LHCN-M2 (cell line): Measurements from ENCODE around the gene KIF1B. TPM values are rescaled to one million over a fixed set of nuclear protein-coding genes. Genes with fewer than 3 reads are reported as not detected.

Experiments used
- DNase-seq: peaks from one replicate; pipeline ENCODE4 v3.0.0-alpha.2; 2012; ENCODE audit warnings: low read depth
- polyA plus RNA-seq: library from polyadenylated mRNA; unstranded; fragments of >200 nt; gene quantifications from one replicate; pipeline ENCODE4 v1.2.1, GENCODE V29; 2012; ENCODE audit warnings: missing spikeins
- total RNA-seq: library from RNA; depleted of rRNA; stranded (reverse); fragments of >200 nt; gene quantifications from 2 replicates; pipeline ENCODE4 v1.2.3, GENCODE V29; 2014; rRNA removed

KIF1B gene
- total RNA-seq, result 23.5 and 33.2 TPM in 2 replicates
- 14.1 TPM for polyA plus RNA-seq

DNA sequence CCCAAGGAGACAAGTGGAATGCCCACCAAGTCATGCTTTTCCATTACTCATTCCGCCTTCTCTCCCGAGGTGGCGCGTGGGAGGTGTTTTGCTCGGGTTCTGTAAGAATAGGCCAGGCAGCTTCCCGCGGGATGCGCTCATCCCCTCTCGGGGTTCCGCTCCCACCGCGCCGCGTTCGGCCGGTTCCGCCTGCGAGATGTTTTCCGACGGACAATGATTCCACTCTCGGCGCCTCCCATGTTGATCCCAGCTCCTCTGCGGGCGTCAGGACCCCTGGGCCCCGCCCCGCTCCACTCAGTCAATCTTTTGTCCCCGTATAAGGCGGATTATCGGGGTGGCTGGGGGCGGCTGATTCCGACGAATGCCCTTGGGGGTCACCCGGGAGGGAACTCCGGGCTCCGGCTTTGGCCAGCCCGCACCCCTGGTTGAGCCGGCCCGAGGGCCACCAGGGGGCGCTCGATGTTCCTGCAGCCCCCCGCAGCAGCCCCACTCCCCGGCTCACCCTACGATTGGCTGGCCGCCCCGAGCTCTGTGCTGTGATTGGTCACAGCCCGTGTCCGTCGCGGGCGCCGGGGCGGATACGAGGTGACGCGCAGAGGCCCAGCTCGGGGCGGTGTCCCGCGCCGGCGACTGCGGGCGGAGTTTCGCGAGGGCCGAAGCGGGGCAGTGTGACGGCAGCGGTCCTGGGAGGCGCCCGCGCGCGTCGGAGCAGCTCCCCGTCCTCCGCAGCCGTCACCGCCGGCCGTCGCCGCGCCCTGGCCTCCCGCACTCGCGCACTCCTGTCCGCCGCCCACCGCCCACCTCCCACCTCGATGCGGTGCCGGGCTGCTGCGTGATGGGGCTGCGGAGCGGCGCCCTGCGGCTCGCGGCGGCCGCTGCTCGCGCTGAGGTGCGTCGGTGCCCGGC is at the start of gene KIF1B:
KIF1B (plus strand) TSS at position 666 of the 906 bp plus-strand sequence. CDS start 21,759 bp downstream, outside the sequence.
- DNase-seq, result peak; percentile 97

GRCh38 chr1:10160907-10161490 is 49.4 kb upstream of the KIF1B start:
- no peak for DNase-seq

DNA sequence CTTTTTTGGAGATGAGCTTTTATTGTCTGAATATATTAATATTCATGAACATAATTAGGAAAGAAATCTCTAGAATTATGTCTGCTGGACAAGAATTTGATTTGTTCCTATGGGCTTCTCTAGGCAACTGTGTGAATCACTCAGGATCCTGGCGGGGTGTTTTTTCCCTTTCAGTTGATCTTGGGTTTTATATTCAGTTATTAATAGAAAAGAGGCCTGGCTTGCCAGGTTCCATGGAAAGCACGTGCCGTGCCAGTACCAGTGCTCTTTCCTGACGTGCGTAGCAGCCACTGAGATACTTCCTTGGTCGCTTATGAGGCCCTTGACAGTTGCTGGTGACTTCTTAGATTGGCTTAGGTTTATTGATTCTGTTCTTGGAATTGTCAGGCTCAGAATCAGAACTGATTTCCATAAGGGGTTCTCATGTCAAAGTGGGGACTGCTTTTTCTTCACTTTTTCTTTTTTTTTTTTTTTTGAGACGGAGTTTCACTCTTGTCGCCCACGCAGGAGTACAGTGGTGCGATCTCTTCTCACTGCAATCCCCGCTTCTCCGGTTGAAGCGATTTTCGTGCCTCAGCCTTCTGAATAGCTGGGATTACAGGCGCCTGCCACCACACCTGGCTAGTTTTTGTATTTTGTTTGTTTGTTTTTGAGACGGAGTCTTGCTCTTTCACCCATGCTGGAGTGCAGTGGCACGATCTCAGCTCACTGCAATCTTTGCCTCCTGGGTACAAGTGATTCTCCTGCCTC is 48.7 kb upstream of the KIF1B start:
- DNase-seq, result no peak

DNA sequence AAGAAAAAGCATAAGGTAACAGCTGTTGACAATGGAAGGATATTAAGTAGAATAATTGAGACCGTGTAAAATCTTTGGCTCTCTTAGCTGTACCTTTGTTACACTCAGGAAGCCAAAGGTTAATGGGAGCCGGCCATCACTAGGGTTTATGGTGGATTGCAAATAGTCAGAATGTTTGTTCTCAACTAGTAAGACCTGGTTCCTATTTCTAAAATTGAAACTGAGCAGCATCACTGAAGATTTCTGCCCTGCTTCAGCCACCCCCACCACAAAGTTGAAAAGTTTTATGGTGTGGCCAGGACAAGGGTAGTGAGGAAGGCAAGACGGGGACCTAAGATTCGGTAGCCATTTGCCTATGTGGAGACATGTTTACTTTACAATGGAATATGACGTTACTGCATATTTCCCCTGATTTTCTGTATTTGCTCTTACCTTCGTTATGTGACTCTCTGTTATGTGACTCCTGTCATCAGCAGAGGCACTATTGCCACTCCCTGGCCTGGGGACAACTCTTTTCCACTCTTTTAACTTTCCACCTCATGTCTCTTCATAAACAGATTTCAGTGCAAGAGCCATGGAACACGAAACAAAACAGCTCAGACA is 41.4 kb upstream of the KIF1B start:
- DNase-seq, result no peak

DNA sequence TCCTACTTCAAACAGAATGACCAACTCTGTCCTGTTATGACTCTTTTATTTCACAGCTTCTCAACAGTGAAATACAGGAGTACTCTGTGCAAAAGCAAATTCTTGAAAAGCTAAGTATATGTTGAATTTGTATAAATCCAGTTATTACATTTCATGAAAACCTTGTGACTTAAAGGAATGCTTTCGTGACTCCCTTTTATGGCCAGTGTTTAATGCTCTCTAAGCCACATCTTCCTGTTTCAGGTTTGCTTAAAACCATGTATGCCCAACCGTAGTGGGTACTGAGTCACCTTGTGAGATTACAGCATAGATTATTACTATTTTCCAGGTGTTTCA is 40.2 kb upstream of the KIF1B start:
- no peak for DNase-seq

DNA sequence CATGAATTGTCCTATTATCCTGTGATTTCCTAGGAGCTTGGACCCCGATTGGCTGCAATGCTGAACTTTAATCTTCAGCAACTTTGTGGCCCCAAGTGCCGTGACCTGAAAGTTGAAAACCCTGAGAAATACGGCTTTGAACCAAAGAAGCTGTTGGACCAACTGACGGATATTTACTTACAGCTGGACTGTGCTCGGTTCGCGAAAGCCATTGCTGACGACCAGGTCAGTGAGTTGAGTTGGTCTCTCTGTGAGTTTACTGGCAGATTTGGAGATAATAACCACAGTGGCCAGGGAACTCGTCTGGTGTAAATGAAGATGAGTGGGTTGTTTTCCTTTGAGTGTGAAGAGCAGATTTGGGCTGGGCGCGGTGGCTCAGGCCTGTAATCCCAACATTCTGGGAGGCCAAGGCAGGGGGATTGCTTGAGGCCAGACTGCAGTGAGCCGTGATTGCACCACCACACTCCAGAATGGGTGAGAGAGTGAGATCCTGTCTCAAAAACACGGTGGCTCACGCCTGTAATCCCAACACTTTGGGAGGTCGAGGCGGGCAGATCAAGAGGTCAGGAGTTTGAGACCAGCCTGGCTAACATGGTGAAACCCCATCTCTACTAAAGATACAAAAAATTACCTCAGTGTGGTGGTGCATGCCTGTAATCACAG is 39.1 kb upstream of the KIF1B start:
- DNase-seq, result no peak

- no peak for DNase-seq
These were observed 38.2 kb upstream of the KIF1B start for GRCh38 chr1:10171995-10172669.

- no peak for DNase-seq
These were observed 36.8 kb upstream of the KIF1B start for GRCh38 chr1:10173582-10173981.

GRCh38 chr1:10177876-10178275 is 32.5 kb upstream of the KIF1B start:
- no peak for DNase-seq

- DNase-seq, result no peak
These were observed 31.6 kb upstream of the KIF1B start for GRCh38 chr1:10178597-10179405.

DNA sequence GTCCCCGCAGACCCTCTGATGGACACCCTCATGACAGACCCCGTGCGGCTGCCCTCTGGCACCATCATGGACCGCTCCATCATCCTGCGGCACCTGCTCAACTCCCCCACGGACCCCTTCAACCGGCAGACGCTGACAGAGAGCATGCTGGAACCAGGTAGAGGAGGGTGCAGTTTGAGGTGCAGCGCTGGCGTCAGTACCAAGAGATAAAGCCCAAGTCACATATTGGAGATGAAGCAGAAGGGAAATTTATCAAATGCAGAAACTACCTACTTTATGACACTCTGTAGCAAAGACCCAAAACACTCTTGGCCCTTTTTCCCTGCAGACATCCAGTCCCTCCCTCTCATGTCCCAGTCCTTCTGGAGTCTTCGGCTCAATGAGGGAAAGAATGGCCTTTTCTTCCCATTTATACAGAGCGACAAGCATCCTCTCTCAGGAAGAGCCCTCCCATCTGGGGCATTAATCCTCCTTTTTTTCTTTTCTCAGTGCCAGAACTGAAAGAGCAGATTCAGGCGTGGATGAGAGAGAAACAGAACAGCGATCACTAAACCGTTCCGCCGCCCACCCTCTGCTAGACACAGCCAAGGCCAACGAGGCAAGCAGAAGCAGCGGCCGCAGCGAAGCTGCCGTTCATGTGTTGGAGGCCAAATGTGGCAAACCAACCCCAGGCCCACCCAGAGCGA is 30.8 kb upstream of the KIF1B start:
- no peak for DNase-seq

- no peak for DNase-seq
These were observed 29.2 kb upstream of the KIF1B start for GRCh38 chr1:10181154-10181553.

DNA sequence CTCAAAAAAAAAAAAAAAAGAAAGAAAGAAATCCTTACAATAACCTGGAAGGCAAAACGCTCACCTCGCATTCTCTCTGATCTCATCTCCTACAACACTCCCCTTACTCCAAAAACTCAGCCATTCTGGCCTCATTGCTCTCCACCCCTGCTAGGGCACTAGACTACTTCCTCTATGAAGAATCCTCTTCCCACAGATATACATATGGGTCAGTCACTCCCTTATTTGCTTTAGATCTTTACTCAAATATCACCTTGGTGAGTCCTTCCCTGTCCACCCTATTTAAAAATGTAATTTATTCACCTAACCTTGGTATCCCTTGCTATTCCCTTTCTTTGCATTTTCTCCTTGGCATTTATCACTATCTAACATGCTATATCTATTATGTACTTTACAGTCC is 24.6 kb upstream of the KIF1B start:
- DNase-seq, result no peak

GRCh38 chr1:10186331-10187025 is 23.9 kb upstream of the KIF1B start:
- no peak for DNase-seq

DNA sequence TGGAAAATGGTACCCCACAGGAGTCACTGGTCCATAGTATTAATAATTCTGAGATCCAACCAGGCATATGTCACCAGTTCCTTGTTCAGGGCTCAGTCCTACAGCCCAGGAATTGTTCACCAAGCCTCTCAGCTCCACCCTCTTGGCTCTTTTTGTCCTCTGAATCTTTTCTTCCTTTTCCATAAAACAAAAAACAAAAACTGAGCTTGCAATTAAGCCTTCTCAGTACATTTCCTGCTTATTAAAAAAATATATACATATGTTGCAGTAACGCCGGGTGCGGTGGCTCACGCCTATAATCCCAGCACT is 23.4 kb upstream of the KIF1B start:
- DNase-seq, result no peak

- no peak for DNase-seq
These were observed 22.2 kb upstream of the KIF1B start for GRCh38 chr1:10188133-10188650.

DNA sequence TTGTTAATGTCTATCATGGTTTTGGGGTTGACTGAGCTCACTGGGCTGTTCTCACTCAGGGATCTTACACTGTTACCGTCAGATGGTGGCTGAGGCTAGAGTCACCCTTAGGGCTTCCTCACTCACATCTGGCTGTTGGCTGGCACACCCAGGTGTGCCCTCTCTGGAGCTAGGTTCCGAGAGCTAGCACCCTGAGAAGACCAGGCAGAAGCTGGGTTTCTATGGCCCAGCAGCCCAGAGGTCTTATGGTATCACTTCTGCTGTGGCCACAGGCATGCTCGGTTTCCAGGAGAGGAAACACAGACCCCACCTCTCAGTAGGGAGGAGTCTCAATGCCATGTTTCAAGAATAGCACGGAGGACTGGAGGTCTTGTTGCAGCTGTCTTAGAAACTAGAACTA is 20.7 kb upstream of the KIF1B start:
- DNase-seq, result no peak

DNA sequence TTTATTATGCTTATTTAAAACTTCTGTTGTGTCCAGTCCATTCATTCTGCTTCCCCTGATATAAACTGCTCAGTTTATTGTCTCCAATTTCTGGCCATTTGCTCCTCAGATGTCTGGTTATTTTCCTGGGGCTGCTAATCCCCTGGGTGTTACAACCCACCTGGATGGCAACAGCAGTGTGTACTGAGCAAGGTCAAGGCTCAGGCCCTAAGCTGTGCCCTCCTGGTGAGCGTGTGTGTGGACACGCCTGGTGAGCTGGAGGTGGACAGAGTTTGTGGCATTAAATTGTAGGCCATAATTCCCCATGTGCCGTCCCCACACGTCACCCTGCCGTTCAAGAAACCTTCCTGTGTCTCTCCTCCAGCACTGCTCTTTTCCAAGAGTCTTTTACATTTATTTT is 18.1 kb upstream of the KIF1B start:
- DNase-seq, result no peak

GRCh38 chr1:10193288-10193687 is 17.1 kb upstream of the KIF1B start:
- no peak for DNase-seq
